Measurements from ENCODE around the gene POT1.

DNA sequence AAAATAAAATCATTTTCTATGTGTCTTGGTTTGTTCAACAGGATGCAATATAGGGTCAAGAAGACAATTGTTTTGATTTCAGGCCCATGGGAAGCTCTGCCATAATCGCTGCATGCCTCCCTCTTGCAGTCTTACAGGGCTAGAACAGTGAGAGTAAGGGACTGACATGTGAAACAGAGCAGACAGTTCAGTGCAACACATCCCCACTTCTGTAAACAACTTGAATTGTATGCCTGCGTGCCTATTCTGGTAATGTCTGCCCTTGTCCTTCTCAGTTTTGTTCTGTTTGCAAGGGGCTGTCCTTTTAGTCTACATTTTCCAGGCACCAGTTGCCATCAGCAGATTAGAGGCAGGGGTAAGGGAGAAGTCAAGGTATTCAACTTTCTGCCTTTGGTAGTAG, 129.2 kb downstream of the POT1 start:
- TF ChIP-seq, protein P1, sequence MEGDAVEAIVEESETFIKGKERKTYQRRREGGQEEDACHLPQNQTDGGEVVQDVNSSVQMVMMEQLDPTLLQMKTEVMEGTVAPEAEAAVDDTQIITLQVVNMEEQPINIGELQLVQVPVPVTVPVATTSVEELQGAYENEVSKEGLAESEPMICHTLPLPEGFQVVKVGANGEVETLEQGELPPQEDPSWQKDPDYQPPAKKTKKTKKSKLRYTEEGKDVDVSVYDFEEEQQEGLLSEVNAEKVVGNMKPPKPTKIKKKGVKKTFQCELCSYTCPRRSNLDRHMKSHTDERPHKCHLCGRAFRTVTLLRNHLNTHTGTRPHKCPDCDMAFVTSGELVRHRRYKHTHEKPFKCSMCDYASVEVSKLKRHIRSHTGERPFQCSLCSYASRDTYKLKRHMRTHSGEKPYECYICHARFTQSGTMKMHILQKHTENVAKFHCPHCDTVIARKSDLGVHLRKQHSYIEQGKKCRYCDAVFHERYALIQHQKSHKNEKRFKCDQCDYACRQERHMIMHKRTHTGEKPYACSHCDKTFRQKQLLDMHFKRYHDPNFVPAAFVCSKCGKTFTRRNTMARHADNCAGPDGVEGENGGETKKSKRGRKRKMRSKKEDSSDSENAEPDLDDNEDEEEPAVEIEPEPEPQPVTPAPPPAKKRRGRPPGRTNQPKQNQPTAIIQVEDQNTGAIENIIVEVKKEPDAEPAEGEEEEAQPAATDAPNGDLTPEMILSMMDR (IDR thresholded peaks at IDR 0.05; ENCODE audit: low read depth, low read length) = no peak
- TF ChIP-seq EZH2phosphoT487 (IDR thresholded peaks at IDR 0.05; ENCODE audit: low read depth) = no peak

Measured in OCI-LY3 (cell line).